ENCODE measurements around the gene DIS3.
"Not testable (repeated sequence)": the region's sequence is repeated elsewhere in the genome, so short reads cannot be mapped to it uniquely, and the experiment has no call there.

The DIS3 gene

GRCh38 chr13:72781451-72782439 lies at the start of gene DIS3, which contains the start of gene PIBF1:
DIS3 (minus strand) TSS chr13:72781900; CDS start chr13:72781832, 68 bp downstream.
PIBF1 (plus strand) TSS chr13:72782133; CDS start chr13:72783470, 1,337 bp downstream.
- DNase-seq (ENCODE audit: low read depth in 4 of 4, low spot score in 1 of 4), result peak; percentile 85 to 97 (median 92)

GRCh38 chr13:72823724-72824123 lies 42.0 kb upstream of the DIS3 start:
- no peak for DNase-seq (ENCODE audit: low read depth in 4 of 4, low spot score in 1 of 4)

- DNase-seq (ENCODE audit: low read depth in 4 of 4, low spot score in 1 of 4), result no peak
Measured at GRCh38 chr13:72823081-72823480, 41.4 kb upstream of the DIS3 start.

- DNase-seq (ENCODE audit: low read depth in 4 of 4, low spot score in 1 of 4), result no peak
Measured at GRCh38 chr13:72820898-72821279, 39.2 kb upstream of the DIS3 start.

GRCh38 chr13:72820156-72820897 lies 38.6 kb upstream of the DIS3 start:
- DNase-seq (ENCODE audit: low read depth in 4 of 4, low spot score in 1 of 4), result no peak

- no peak for DNase-seq (ENCODE audit: low read depth in 4 of 4, low spot score in 1 of 4)
Measured at GRCh38 chr13:72808917-72809500, 27.3 kb upstream of the DIS3 start.

- DNase-seq (ENCODE audit: low read depth in 4 of 4, low spot score in 1 of 4), result not testable (repeated sequence)
Measured at GRCh38 chr13:72806514-72806913, 24.8 kb upstream of the DIS3 start.

- no peak for DNase-seq (ENCODE audit: low read depth in 4 of 4, low spot score in 1 of 4)
Measured at GRCh38 chr13:72805676-72806346, 24.1 kb upstream of the DIS3 start.

GRCh38 chr13:72804301-72804700 lies 22.6 kb upstream of the DIS3 start:
- no peak for DNase-seq (ENCODE audit: low read depth in 4 of 4, low spot score in 1 of 4)

- DNase-seq (ENCODE audit: low read depth in 4 of 4, low spot score in 1 of 4), result no peak
Measured at GRCh38 chr13:72798817-72799216, 17.1 kb upstream of the DIS3 start.

- no peak for DNase-seq (ENCODE audit: low read depth in 4 of 4, low spot score in 1 of 4)
Measured at GRCh38 chr13:72792640-72793039, 10.9 kb upstream of the DIS3 start.

GRCh38 chr13:72788831-72789230 lies 7.1 kb upstream of the DIS3 start:
- no peak for DNase-seq (ENCODE audit: low read depth in 4 of 4, low spot score in 1 of 4)

- not testable (repeated sequence) for DNase-seq (ENCODE audit: low read depth in 4 of 4, low spot score in 1 of 4)
Measured at GRCh38 chr13:72784679-72785078, 3.0 kb upstream of the DIS3 start.

GRCh38 chr13:72782717-72783116 lies 1.0 kb upstream of the DIS3 start:
- DNase-seq (ENCODE audit: low read depth in 4 of 4, low spot score in 1 of 4), result no peak

- no peak for DNase-seq (ENCODE audit: low read depth in 4 of 4, low spot score in 1 of 4)
Measured at GRCh38 chr13:72774019-72774418, 7.7 kb downstream of the DIS3 start.

- no peak for DNase-seq (ENCODE audit: low read depth in 4 of 4, low spot score in 1 of 4)
Measured at GRCh38 chr13:72763411-72763810, 18.3 kb downstream of the DIS3 start.

GRCh38 chr13:72760189-72760588 lies 21.5 kb downstream of the DIS3 start:
- DNase-seq (ENCODE audit: low read depth in 4 of 4, low spot score in 1 of 4), result no peak

GRCh38 chr13:72757792-72758535 lies 23.7 kb downstream of the DIS3 start:
- no peak for DNase-seq (ENCODE audit: low read depth in 4 of 4, low spot score in 1 of 4)

GRCh38 chr13:72754111-72754510 lies 27.6 kb downstream of the DIS3 start:
- no peak for DNase-seq (ENCODE audit: low read depth in 4 of 4, low spot score in 1 of 4)

- no peak for DNase-seq (ENCODE audit: low read depth in 4 of 4, low spot score in 1 of 4)
Measured at GRCh38 chr13:72751220-72751619, 30.5 kb downstream of the DIS3 start.
